ENCODE measurements around the gene DAPK2. TPM values are rescaled to one million over a fixed set of nuclear protein-coding genes. Genes with fewer than 3 reads are reported as not detected.
"Not testable (repeated sequence)": the region's sequence is repeated elsewhere in the genome, so short reads cannot be mapped to it uniquely, and the experiment has no call there.

DAPK2 gene
- total and polyA plus RNA-seq, 2 of the 4 experiments (the other 2 are of a cell fraction), result 0.34 to 0.36 TPM

DNA sequence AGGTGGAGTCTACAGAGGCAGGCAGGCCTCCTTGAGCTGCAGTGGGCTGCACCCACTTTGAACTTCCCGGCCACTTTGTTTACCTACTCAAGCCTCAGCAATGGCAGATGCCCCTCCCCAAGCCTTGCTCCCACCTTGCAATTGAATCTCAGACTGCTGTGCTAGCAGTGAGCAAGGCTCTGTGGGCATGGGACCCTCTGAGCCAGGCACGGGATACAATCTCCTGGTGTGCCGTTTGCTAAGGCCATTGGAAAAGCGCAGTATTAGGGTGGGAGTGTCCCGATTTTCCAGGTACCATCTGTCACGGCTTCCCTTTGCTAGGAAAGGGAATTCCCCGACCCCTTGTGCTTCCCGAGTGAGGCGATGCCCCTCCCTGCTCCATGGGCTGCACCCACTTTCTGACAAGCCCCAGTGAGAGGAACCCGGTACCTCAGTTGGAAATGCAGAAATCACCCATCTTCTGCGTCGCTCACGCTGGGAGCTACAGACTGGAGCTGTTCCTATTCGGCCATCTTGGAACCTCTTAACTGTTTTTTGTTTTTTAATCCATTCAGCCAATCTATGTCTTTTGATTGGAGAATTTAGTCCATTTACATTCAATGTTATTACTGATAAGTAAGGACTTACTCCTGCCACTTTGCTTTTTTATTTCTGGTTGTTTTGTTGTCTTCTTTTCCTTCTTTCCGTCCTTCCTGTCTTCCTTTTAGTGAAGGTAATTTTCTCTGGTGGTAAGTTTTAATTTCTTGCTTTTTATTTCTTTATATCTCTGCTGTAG, 83.2 kb downstream of the DAPK2 start:
- BruUV-seq (replicated peaks); POLR2A ChIA-PET (ENCODE audit: unreplicated experiment): not testable (repeated sequence)

More for the DNA sequence above, 83.2 kb downstream of the DAPK2 start:
- H3K79me1 ChIP-seq (ENCODE audit: low read depth in 1 of 2, low read length in 2 of 2); H3K4me3 ChIP-seq (ENCODE audit: insufficient read depth, low read depth, low read length); H2AK5ac ChIP-seq (ENCODE audit: low read depth, low read length); H3K4me2 ChIP-seq (ENCODE audit: low read depth, low read length); H4K20me1 ChIP-seq (ENCODE audit: insufficient read depth, low read length); H4K5ac ChIP-seq (ENCODE audit: low read depth, low read length); H2AK9ac ChIP-seq (replicated peaks; ENCODE audit: low read depth, low read length, poor library complexity); ATAC-seq (ENCODE audit: low read depth); H3K9me1 ChIP-seq (ENCODE audit: insufficient read depth, low read length); H2BK15ac ChIP-seq (ENCODE audit: low read depth, low read length); H3K9ac ChIP-seq (ENCODE audit: low read depth, low read length); H3K4me1 ChIP-seq (ENCODE audit: control insufficient read depth, insufficient read depth, low read length); dilution Hi-C loops (cut with HindIII; ENCODE audit: low sequenced_read_pairs, unreplicated experiment); H3K4ac ChIP-seq (ENCODE audit: low read depth, low read length); H3K27ac ChIP-seq (ENCODE audit: insufficient read depth, low read length); H2AFZ ChIP-seq (replicated peaks; ENCODE audit: low read length, poor library complexity); H3K36me3 ChIP-seq (ENCODE audit: control insufficient read depth, insufficient read depth, low read length); H3K56ac ChIP-seq (ENCODE audit: extremely low read depth, insufficient read depth, low read length); intact Hi-C loops (cut with micrococcal nuclease); H3K27me3 ChIP-seq (ENCODE audit: control insufficient read depth, insufficient read depth, low read length); H2BK5ac ChIP-seq (ENCODE audit: low read depth, low read length, poor library complexity, severe bottlenecking); H4K91ac ChIP-seq (ENCODE audit: insufficient read depth, low read depth, low read length); H4K8ac ChIP-seq (ENCODE audit: low read depth in 2 of 2, low read length in 2 of 2); H2BK120ac ChIP-seq (ENCODE audit: low read depth, low read length); H3K9me3 ChIP-seq (ENCODE audit: control insufficient read depth, insufficient read depth, low read length); H2BK20ac ChIP-seq (ENCODE audit: low read depth, low read length); H3K18ac ChIP-seq (ENCODE audit: low read depth, low read length); DNase-seq; H3K23ac ChIP-seq (ENCODE audit: low read depth, low read length); CTCF ChIA-PET; in situ Hi-C loops (cut with MboI; ENCODE audit: low sequenced_read_pairs); H3K14ac ChIP-seq (replicated peaks; ENCODE audit: low read depth, low read length): not testable (repeated sequence)
- WGBS, 2 experiments (ENCODE audit: extremely low coverage in 2 of 2, insufficient read length in 1 of 2), result 100% methylated on average over 3 of the region's 15 CpGs; no CpG with 5 or more reads in 1 of the 2 experiments
